Measurements from ENCODE around the gene HOMEZ. TPM values are rescaled to one million over a fixed set of nuclear protein-coding genes. Genes with fewer than 3 reads are reported as not detected.

HOMEZ gene
- total and polyA plus RNA-seq, 10 of the 15 experiments (the other 5 are each of a cell fraction or from before 2014, with no cell fraction given): 2.6 to 19.3 (median 13.0) TPM

GRCh38 chr14:23302290-23303225 lies 16.6 kb upstream of the HOMEZ start, which contains the start of gene PPP1R3E (continued):
- TF ChIP-seq MEF2A (IDR thresholded peaks at IDR 0.05; ENCODE audit: insufficient read depth, low read depth, low read length) (0 out of 2 replicates have a peak, but pooled peaks have one; percentile 8), SIN3A (IDR thresholded peaks at IDR 0.05; ENCODE audit: low read depth, low read length) (peak; percentile 35; the same call in 1 of the 2 replicates), KAT2A (conservative IDR thresholded peaks at IDR 0.05; ENCODE audit: control insufficient read depth, low read depth, low read length) (no peak), EZH2 (IDR thresholded peaks at IDR 0.05; ENCODE audit: borderline replicate concordance, control insufficient read depth, low read depth, low read length) (no peak), ZNF384 (IDR thresholded peaks at IDR 0.05; ENCODE audit: borderline replicate concordance, low read depth, low read length) (peak; percentile 75), CBFB (IDR thresholded peaks at IDR 0.05; ENCODE audit: low read depth) (no peak; the same call in 1 of the 2 replicates), SP1 (IDR thresholded peaks at IDR 0.05; ENCODE audit: low read depth, low read length) (no peak), BMI1 (IDR thresholded peaks at IDR 0.05; ENCODE audit: borderline replicate concordance) (no peak), POLR2AphosphoS2 (IDR thresholded peaks at IDR 0.05; ENCODE audit: low read depth, low read length) (peak; percentile 83), TAF1 (IDR thresholded peaks at IDR 0.05; ENCODE audit: borderline replicate concordance, low read depth, low read length) (peak; percentile 68; the same call in 1 of the 2 replicates), ZNF24 (IDR thresholded peaks at IDR 0.05) (no peak), TCF12 (IDR thresholded peaks at IDR 0.05; ENCODE audit: low read depth, low read length) (peak; percentile 80), LARP7 (IDR thresholded peaks at IDR 0.05) (peak; percentile 59; the same call in 1 of the 2 replicates), CREM (IDR thresholded peaks at IDR 0.05; ENCODE audit: low read depth) (no peak), IRF4 (IDR thresholded peaks at IDR 0.05; ENCODE audit: low read depth, low read length) (no peak), POU2F2 (IDR thresholded peaks at IDR 0.05; ENCODE audit: borderline replicate concordance, low read depth, low read length) (no peak; the same call in 2 of the 3 replicates), SREBF1 (IDR thresholded peaks at IDR 0.05; ENCODE audit: low read length) (no peak), MYC (IDR thresholded peaks at IDR 0.05; ENCODE audit: insufficient read depth, insufficient read length, insufficient replicate concordance, low read length, severe bottlenecking) (no peak), CUX1 (IDR thresholded peaks at IDR 0.05; ENCODE audit: insufficient replicate concordance, low read depth, low read length) (no peak), HDAC2 (IDR thresholded peaks at IDR 0.05) (no peak)
- TF ChIP-seq, protein P1, sequence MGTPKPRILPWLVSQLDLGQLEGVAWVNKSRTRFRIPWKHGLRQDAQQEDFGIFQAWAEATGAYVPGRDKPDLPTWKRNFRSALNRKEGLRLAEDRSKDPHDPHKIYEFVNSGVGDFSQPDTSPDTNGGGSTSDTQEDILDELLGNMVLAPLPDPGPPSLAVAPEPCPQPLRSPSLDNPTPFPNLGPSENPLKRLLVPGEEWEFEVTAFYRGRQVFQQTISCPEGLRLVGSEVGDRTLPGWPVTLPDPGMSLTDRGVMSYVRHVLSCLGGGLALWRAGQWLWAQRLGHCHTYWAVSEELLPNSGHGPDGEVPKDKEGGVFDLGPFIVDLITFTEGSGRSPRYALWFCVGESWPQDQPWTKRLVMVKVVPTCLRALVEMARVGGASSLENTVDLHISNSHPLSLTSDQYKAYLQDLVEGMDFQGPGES (IDR thresholded peaks at IDR 0.05): no peak
- TF ChIP-seq, protein P2, sequence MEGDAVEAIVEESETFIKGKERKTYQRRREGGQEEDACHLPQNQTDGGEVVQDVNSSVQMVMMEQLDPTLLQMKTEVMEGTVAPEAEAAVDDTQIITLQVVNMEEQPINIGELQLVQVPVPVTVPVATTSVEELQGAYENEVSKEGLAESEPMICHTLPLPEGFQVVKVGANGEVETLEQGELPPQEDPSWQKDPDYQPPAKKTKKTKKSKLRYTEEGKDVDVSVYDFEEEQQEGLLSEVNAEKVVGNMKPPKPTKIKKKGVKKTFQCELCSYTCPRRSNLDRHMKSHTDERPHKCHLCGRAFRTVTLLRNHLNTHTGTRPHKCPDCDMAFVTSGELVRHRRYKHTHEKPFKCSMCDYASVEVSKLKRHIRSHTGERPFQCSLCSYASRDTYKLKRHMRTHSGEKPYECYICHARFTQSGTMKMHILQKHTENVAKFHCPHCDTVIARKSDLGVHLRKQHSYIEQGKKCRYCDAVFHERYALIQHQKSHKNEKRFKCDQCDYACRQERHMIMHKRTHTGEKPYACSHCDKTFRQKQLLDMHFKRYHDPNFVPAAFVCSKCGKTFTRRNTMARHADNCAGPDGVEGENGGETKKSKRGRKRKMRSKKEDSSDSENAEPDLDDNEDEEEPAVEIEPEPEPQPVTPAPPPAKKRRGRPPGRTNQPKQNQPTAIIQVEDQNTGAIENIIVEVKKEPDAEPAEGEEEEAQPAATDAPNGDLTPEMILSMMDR (IDR thresholded peaks at IDR 0.05 in 2 of 3, conservative IDR thresholded peaks at IDR 0.05 in 1 of 3; ENCODE audit: control insufficient read depth in 2 of 3, extremely low read depth in 1 of 3, insufficient read depth in 1 of 3, low read depth in 3 of 3, low read length in 3 of 3): no peak

Measured in GM12878 (cell line).